Activated naive CD4-positive, alpha-beta T cell treated with Interleukin-2 at 50 U/mL for 16 hours (primary cell): ENCODE measurements around the gene MYO15B.

Experiments used
- DNase-seq: peaks from one replicate; pipeline ENCODE4 v3.0.0-alpha.2; 2020

Gene MYO15B

DNA sequence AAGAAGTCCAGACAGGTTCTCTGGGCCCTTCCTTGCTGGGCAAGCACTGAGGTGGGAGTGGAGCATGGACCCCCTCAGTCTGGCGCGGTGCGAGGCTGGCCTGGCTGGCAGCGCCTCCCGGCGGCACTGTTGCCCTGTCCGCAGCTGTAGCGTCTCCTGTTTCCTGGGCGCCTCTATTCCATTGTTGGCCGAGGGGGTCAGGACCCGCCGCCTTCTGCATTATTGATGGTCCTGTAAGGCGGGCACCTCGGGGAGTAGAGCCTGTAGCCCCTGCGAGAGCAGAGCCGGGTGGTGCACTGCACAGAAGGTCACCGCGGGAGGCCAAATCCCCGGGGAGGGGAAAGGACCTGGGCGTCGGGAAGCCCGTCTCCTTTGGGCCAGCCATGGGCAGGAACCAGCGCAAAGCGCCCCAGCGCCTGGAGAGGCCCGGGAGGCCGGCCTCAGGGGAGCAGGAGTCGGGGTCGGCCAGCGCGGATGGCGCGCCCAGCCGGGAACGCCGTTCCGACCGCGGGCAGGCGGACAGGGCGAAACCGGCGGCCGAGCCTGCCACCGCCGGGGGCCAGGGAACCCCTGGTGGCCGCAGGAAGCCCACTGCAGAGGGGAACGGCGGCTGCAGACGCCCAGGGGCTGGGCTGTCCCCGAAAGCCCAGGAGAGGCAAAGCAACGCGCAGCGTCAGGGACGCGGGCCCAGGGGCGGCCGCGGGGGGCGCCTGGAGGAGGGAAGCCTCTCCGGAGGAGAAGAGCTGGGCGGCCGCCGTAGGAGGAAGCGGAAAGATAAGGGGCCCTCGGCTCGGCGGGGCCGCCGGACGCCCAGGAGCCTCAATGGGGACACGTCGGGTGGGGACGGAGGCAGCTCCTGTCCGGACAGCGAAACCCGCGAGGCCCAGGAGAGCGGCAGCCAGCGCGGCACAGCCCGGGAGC is at the start of gene MYO15B:
Gene MYO15B (plus strand): TSS at position 126 of the 921 bp plus-strand sequence. CDS start 258 bp downstream, at position 384.
- DNase-seq: peak; percentile 41

DNA sequence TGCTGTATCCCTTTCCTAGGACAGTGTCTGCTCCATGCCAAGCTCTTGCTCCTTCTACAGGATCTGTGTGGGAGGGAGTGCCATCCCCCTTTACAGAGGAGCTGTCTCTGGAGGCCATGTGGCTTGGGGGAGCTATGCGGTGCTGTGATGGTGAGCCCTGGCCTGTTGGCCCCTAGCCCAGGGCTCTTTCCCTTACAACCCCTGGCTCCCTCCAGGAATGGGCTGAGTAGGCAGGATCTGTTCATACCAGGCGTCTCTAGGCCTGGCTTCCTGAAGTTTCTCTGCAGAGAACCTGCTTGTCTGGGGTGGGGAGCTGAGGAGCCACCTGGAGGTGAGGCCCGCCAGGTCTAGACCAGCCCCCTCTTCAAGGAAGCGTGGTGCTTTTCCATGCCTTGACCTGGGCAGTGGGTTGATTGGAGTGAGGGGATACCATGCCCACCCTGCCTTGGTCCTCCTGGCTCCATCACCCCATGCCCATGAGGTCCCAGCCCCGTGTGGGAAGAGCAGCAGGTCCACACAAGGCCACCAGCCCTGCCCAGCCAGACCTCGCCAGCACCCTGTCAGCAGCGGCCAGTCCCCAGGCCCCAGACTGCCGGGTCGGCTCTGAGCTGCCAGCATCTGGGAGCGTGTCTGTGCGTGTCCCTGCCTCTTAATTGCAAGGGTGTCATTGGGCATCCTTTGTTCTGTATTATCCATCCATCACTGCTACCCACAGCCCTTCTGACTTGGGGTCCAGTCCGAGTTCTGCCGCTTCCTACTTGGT is 47.5 kb upstream of the MYO15B start:
- no peak for DNase-seq

DNA sequence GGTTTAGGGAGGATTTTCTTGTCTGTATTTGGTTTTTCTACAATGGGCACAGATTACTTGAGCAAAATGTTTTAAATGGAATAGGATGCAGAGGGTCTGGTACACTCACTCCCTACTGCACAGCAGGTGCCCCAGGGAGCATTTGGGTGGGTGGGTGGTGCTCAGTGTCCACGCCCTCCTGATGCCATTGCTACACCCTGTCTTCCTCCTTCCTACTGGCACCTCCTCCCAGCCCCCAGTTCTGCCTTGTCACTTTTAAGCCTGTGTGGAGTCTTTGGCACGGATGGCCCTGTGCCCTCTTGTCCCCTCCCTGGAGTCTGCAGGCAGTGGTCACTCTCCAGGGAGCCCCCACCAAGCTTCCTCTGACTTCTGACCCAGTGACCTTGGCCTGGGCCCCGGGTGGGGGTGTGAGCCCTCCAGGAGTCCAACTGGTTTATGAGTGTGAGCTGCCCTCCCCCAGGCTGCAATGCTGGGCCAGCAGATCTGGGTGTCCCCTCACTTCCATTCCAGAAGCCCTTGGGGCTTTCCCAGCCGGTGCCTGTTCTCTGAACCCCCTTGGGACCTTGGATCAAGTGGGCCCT is 46.6 kb upstream of the MYO15B start:
- no peak for DNase-seq

DNA sequence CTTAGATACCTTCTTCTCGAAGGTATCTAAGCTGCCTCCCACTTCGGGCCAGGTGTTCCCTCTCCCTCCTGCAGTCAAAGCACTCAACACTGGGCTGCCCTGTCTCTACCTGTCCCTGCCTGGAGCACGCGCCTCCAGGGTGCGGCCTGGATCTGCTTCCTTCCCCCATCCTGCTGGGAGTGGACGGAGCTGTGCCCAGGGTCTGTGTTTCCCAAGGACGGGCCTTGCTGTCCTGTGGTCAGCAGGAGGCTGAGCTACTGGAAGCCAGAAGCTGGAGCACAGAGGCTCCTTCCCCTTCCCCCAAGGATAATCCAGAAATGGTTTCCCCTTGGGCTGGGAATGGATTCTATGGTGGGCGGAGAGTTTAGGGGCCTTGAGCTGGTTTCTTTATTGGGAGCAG is 45.4 kb upstream of the MYO15B start:
- no peak for DNase-seq

DNA sequence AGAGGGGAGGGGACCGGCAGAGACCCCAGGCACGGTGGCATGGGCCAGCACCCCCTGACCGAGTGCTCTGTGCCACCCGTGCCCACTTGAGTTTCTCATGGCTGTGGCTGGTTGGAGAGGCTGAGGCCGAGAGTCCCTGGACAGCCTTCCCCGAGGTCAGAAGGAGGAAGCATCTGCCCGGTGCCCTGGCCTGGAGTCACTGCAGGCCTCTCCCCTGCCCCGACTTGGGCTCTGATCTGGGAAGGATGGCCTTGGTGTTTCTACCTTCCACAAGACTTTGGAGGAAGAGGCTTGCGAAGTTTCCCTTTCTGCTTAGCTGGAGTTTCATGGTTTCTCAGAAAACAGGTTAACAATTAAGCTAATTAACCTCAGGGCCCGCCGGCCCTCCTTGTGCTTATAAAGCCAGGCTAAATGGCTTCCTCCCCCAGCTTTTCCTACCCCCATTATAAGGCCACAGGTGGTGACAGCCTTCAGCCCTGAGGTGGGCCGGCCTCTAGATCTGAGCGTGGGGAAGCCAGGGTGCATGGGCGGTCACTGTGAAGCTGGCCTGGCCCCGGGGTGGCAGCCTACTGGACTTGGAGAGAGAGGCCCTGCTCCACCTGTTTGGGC is 44.8 kb upstream of the MYO15B start:
- no peak for DNase-seq

DNA sequence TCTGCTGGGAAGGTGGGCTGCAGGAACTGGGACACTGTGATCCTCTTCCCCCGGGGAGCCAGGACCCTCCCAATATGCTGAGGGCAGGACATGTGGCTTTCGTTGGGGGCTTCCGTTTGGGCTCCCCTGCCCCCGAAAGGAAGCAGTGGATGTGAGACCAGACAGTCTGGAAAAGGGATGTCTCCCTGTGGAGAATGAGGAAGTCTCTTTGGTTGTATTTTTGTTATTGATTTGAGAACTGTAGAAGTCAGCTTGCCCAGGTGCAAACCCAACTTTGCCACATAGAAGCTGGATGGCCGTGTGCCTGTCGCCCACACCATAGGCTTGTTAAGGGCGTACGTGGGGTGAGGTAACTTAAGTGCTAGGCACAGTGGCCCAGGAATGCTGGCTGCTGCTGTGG is 43.4 kb upstream of the MYO15B start:
- no peak for DNase-seq

DNA sequence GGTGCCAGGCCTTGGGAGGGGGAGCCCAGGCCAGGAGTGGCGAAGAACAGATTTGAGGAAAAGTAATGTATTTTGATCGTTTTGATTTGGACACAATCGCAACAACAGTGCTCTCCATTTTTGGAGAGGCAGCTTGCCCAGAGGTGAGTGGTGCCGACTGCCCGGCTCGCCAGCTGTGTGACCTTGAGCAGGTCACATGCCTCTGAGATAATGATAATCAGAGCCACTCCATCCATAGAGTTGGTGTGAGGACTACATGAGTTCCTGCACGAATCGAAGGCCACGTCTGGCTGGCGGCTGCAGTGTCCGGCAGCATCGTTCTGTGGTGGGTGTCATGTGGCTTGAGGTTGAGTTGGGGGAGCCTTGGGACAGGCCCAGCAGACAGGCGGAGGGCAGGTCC is 41.4 kb upstream of the MYO15B start:
- DNase-seq: no peak

DNA sequence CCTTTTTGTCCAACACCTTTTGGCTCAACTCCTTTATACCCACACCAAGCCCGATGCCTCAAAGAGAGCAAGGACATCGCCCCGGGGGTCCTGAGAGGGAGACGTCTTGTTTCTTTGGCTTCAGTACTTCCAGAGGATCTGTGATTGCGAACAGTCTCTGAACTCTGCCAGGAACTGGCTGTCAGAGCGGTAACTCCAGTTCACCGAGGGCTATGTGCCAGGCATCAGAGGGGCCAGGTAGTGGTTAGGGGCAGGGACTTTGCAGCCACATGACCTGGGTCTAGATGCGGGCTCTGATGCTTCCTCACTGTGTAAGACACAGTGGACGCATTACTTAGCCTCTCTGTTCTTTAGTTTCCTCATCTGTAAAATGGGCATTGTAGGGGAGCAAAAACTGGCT is 40.5 kb upstream of the MYO15B start:
- no peak for DNase-seq

DNA sequence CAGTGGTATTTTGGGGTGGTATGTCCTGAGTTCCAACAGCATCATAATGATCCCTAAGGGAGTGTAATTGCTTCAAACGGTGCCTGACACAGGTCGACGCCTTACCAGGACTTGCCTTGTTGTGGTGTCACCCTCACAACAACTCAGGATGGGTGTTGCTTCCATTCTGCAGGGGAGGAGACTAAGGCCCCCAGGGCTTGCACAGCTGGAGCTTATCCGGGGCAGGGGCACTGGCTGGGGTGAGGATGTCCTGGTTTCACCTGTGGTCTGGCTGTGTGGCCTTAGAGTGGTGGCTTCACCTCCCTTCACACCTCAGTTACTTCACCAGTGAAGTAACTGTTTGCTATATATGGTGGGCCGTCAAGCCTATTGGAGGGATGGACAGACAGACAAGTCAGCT is 38.8 kb upstream of the MYO15B start:
- no peak for DNase-seq

DNA sequence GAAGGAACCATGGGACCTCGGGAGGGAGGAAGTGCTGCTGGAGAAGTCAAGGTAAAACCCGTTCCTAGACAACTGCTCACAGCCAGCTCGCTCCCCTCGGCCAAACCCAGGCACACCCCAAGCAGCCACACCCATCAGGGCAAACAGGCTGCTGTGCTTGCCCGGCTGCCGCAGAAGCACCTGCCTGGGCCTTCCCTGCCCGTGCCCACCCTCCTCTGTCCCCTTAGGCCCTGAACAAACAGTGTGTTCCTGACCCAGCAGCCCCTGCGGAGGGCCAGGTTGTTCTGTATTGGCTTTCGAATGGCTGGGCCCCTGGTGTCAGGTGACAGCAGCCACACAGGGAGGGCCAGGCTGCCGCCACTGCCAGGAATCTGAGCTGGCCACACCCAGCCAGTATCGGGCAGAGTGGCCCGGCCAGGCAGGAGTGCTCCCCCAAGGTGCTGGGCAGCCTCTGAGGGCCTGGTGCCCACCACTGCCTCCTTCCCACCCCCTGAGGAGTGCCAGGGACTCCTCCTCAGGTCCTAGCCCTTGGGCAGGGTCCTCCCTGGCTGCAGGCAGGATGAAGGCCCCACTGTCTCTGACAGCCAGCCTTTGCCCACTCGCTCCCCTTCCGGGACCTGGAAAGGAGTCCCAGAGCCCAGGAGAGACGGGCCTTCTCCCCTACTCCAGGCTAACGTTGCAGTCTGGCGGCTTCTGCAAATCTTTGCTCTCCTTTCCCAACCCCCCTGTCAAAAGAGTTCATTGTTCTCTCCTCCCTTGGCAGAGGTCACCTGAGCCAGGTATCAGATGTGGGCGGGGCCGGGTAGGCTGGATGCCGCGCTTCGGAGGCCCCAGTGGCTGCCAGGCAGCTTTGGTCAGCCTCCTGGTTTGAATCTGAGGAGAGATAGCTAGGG is 38.1 kb upstream of the MYO15B start:
- no peak for DNase-seq

DNA sequence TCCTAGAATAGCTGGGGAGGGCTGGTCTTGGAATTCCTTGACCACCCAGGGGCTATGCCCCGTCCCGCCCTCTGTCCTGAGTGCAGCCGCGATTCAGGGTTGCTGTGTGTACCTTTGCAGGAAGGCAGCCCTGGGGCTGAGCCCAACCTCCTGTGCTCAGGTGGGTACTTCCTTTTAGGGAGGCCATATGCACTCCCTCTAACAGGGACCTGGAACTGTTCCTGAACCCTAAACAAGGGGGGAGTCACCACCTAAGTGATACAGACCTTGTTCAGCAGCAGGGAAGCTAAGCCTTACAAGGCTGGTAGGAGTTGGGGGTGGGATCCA is 37.5 kb upstream of the MYO15B start:
- no peak for DNase-seq

DNA sequence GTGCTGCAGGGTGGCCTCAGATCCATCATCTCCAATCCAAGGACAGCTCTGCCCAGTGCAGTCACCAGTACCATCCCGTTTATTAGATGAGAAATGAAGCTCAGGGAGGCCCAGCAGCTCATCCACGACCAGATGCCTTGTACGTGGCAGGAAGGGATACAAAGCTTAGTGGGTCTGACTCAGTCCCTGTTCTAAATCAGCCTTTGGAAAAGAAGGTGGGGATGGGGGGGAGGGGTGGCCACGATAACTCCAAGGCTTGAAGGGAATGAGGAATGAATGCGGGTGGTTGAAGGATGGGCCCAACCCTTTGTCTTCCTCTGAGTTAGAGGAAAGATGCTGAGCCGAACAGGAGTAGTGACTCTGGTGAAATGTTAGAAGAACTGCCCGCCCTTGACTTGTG is 36.3 kb upstream of the MYO15B start:
- DNase-seq: no peak

DNA sequence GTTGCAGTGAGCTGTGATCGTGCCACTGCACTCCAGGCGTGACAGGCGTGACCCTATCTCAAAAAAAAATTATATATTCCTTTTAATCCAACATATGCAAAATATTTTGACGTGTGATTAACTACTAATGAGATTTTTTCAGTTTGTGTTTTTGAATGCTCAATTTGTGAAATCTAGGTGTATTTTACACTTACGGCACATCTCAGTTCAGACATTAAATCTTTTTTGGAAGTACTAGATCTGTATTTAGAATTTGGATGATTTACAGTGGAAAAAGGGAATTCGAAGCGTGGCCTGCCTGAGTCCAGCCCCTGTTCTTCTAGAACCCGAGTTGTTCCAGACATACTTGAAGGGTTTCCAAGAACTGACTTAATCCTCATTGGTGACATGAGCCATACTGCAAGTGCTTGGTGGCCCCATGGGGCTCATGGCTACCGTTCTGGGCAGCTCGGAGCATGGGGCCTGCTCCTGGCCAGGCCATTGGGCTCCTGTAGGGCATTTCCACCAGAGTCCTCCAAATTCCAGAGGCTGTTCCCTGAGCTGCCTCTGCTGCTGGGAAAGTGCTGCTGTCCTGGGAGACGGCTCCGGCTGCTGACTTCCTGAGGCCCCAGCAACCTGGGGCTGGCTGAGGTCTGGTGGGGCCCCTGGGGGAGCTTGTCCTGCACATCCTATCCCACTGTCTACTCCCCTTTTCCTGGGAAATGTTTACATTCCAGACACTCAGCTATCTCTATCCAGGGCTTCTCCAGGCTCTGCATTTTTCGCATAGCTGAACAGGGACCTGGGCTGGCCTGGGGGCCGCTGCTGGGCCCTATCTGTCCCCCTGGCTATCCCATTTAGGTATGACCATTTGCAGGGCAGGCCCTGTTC is 34.9 kb upstream of the MYO15B start:
- no peak for DNase-seq

DNA sequence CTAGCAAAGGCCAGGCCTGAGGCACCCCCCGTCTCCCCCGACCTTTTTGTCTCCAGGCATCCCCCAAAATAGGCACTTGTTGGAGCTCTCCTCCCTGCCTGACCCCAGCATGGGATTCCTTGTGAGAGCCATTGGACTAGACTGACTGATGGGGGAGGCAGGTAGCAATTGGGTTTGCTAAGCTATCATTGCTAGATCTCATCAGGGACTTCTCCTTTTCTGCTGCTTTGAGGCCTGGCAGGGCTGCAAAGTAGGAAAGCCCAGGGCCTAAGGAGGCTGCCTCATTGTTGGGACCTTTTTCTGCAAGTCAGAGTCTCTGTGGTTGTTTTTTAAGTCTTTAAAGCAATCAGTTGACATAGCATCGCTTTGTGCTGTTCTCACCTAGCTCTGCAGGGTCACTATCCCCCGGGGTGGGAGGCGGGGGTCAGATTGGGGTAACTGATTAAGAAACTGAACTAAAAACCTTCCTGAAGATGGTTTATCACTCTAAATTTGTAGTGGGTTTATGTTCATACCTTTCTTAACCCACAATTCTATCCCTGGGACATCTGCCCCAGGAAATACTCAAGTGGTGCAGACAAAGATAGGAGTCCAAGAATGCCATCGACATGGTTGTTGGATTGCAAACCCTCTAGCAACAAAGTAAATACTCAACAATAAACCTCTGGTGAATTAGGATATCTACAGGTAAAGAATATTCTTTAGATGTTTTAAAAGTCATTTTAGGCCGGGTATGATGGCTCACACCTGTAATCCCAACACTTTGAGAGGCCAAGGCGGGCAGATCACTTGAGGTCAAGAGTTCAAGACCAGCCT is 34.1 kb upstream of the MYO15B start:
- DNase-seq: no peak

DNA sequence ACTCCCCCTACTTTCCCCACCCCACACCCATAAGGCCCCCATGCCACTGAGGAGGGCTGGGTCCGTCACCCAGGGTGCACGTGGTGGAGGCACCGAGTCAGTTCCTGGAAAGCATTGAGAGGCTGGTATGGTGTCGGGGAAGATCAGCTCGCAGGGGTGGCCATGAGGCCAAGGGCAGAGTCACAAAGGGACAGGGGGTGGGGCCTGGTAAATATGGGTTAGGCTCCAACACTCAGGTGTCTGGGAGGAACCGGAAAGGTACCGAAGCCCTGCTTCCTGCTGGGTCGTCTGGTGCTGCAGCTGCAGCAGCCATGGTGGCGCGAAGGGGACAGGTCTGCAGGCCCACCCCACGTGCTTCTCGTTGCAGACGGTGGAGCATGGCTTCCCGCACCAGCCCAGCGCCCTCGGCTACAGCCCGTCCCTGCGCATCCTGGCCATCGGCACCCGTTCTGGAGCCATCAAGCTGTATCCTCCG is 31.9 kb upstream of the MYO15B start:
- no peak for DNase-seq

DNA sequence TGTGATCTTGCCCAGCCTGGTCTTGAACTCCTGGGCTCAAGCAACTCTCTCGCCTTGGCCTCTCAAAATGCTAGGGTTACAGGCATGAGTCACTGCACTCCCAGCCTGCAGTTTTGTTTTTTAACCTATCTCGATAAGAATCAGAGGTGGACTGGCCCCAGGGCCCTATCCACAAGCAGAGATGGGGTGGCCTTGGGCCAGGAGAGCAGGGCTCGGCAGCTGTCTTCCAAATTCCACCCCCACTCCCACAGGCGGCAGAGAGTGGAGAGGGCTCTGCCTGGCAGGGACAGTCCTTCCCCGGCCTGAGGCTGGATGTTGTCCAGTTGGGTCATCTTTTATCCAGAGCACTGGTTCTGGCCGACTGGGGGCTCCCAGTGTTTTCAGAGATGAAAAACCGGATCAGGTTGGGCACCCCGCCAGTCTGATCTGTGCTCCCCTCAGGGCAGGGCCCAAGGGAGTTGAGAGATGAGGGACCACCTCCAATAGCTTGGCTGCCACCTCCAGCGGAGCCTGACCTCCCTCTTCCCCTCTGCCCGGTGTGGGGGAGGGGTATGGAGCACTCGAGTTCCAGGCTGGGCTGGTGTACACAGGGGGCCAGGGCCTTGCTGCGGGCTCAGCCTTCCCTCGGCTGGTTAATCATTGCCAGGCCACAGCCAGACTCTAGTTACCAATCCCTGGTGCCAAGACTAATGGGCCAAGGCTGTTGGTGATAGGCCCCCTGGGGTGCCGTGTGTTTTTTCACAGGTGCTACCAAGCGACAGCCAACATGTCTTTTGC is 30.3 kb upstream of the MYO15B start:
- DNase-seq: no peak

DNA sequence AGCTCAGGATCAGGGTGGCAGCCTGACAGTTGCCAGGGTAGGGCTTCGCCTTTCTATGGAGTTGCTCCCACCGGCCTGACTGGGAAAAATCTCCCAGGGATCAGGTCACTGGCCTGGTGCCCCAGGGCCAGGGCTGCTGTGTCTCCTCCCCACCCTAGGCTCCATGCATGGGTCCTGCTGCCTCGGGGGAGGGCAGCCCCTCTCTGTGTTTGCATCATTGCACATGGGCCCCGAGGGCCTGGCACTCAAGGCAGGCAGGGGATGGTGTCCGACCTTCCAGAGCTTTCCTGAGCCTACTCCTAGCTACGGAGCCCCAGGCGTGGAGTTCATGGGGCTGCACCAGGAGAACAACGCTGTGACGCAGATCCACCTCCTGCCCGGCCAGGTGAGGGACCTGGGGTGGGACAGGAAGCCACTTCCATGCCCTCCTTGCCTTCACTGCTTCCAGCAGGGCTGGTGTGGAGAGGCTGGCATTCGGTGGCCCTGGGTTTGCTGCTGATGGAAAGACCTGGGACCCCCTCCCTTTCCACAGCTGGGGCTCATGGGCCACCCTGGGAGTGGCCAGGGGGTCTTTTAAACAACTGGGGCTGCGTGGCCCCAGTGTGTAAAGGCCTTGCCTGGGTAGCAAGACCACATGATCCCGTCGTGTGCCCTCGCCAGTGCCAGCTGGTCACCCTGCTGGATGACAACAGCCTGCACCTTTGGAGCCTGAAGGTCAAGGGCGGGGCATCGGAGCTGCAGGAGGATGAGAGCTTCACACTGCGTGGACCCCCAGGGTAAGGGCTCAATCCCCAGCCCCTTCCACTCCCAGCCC is 29.5 kb upstream of the MYO15B start:
- DNase-seq: no peak

DNA sequence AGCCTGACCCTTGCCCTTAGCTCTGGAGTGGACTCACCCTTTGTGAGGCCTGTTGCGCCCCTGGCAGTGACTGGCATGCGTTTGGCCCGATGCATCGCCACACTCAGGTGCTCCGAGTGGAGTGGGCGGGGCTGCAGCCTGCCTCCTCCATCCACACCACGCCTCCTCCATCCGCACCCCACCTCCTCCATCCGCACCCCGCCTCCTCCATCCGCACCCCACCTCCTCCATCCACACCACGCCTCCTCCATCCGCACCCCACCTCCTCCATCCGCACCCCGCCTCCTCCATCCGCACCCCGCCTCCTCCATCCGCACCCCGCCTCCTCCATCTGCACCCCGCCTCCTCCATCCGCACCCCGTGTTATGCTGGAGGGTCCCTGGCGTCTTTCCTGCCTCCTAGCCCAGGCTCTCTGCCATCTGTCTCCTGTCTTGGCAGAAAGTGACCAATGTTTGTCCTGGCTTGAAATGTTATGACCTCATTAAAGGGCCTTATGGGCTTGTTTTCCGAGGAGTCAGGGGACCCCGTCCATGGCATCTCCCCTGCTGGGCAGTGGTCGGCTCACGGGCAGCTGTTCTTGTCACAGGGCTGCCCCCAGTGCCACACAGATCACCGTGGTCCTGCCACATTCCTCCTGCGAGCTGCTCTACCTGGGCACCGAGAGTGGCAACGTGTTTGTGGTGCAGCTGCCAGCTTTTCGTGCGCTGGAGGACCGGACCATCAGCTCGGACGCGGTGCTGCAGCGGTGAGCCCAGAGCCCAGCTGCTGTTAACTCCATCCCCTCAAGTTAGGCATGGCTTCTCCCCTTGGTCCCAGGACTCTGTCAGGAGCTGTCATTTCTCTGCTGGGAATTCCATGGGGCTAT is 28.7 kb upstream of the MYO15B start:
- no peak for DNase-seq
